Measurements from ENCODE around the gene RYR3.

- TF ChIP-seq CTCF (IDR thresholded peaks at IDR 0.05) (no peak), POLR2A (IDR thresholded peaks at IDR 0.05) (no peak)
Measured at GRCh38 chr15:33724321-33725036, 413.7 kb downstream of the RYR3 start.

Measured in lower leg skin (tissue), 3 donors.